H1 (cell line): ENCODE measurements around the gene FOXP2. TPM values are rescaled to one million over a fixed set of nuclear protein-coding genes. Genes with fewer than 3 reads are reported as not detected.

ENCODE experiments used
- ASH2L ChIP-seq: fragments of 200-600, 300-600 bp; sonication (generic); IDR thresholded peaks from one replicate; pipeline ENCODE4 v1.7.1; 2017; ENCODE audit warnings: low read length
- ATF2 ChIP-seq: IDR thresholded peaks from 2 replicates; pipeline ENCODE4 v1.6.1; 2012; ENCODE audit warnings: low read length, inconsistent platforms
- BCL11A ChIP-seq, 2 experiments: IDR thresholded peaks; one replicate each; pipeline ENCODE4 v1.6.1; 2011; ENCODE audit warnings: low read depth in 2 of 2, low read length in 2 of 2, mild to moderate bottlenecking in 2 of 2
- BRCA1 ChIP-seq: IDR thresholded peaks from 2 replicates; pipeline ENCODE4 v1.6.1; 2012; ENCODE audit warnings: low read depth, low read length, improper control_type of control experiment
- CBX8 ChIP-seq: fragments of 300-800, 300-1000 bp; sonication (generic); IDR thresholded peaks from 2 replicates; pipeline ENCODE4 v1.7.1; 2016; ENCODE audit warnings: low read depth, low read length, borderline replicate concordance
- CHD2 ChIP-seq: IDR thresholded peaks from 2 replicates; pipeline ENCODE4 v1.6.1; 2012; ENCODE audit warnings: low read length, improper control_type of control experiment
- CHD7 ChIP-seq: fragments of 300-600 bp; sonication (generic); IDR thresholded peaks from 2 replicates; pipeline ENCODE4 v1.7.1; 2012; ENCODE audit warnings: low read length, moderate library complexity, mild to moderate bottlenecking, inconsistent platforms; ENCODE audit not compliant: insufficient replicate concordance
- RXRA ChIP-seq: IDR thresholded peaks from 2 replicates; pipeline ENCODE4 v1.6.1; 2011; ENCODE audit warnings: low read depth, mild to moderate bottlenecking, low read length, moderate library complexity; ENCODE audit not compliant: insufficient read depth
- SIRT6 ChIP-seq: IDR thresholded peaks from one replicate; pipeline ENCODE4 v1.7.1; 2012; ENCODE audit warnings: low read length, inconsistent platforms
- TAF1 ChIP-seq: IDR thresholded peaks from 2 replicates; pipeline ENCODE4 v1.6.1; 2011; ENCODE audit warnings: mild to moderate bottlenecking, low read depth, low read length
- TCF12 ChIP-seq: IDR thresholded peaks from 2 replicates; pipeline ENCODE4 v1.6.1; 2011; ENCODE audit warnings: low read depth, mild to moderate bottlenecking, low read length
- TEAD4 ChIP-seq: IDR thresholded peaks from 2 replicates; pipeline ENCODE4 v1.6.1; 2012; ENCODE audit warnings: low read depth, low read length, inconsistent platforms, mixed read lengths
- polyA plus RNA-seq, 7 experiments: library from polyadenylated mRNA; depleted of rRNA in 3 of 7; stranded (reverse) in 5 of 7; unstranded in 2 of 7; fragments of >200 nt in 5 of 7; fragments of 200-250 nt in 2 of 7; gene quantifications; 1 replicate in 5 of 7; 2 replicates in 1 of 7; 4 replicates in 1 of 7; pipeline versions ENCODE4 v1.2.1 to v1.2.3, GENCODE V29; 2011 to 2013; ENCODE audit warnings: missing spikeins in 2 of 7, mixed read lengths in 2 of 7
- total RNA-seq: library from RNA; stranded (reverse); fragmentation: NEBNext Ultra II Directional; extraction: Animal tissue kit (Norgen Biotek cat#: 25700); gene quantifications from 2 replicates; pipeline ENCODE4 v1.2.1, GENCODE V29; 2021

Gene FOXP2
- total and polyA plus RNA-seq, 2 of the 8 experiments (the other 6 are each of a cell fraction or from before 2014, with no cell fraction given), result 0.09 to 0.43 TPM

- TF ChIP-seq CHD7 (no peak), RXRA (no peak), TAF1 (no peak), ASH2L (no peak), TEAD4 (no peak), BRCA1 (no peak), CHD2 (no peak), SIRT6 (no peak), ATF2 (no peak), TCF12 (no peak), CBX8 (no peak), BCL11A (IDR thresholded peaks at IDR 0.05; ENCODE audit: low read depth in 2 of 2, low read length in 2 of 2) (no peak)
These were observed 212.6 kb downstream of the FOXP2 start (continued) for GRCh38 chr7:114627231-114627630.
